Measurements from ENCODE around the gene CTXN2. TPM values are rescaled to one million over a fixed set of nuclear protein-coding genes. Genes with fewer than 3 reads are reported as not detected.

Gene CTXN2
- total RNA-seq, 1 experiment from 2014 or later = 0.07 TPM

- Mint-ChIP-seq H3K9me3 (peaks cover 4% of the 10 kb centered on the region; the same call in 1 of the 2 replicates), H3K27me3 (ENCODE audit: low read depth) (no peaks in the 10 kb centered on the region), H3K4me3 (no peak overlapping the region), H3K36me3 (peaks cover 41% of the 10 kb centered on the region), H3K27ac (no peak overlapping the region), H3K4me1 (no peaks in the 10 kb centered on the region)
- ChIA-PET CTCF (no interaction called here), POLR2A (no interaction called here)
- no peak for DNase-seq (ENCODE audit: low spot score)
- TF ChIP-seq NR2C2 (CRISPR knock-in tag; IDR thresholded peaks at IDR 0.05) (no peak), PRDM15 (CRISPR knock-in tag; IDR thresholded peaks at IDR 0.05) (no peak), KAT7 (CRISPR knock-in tag; IDR thresholded peaks at IDR 0.05; ENCODE audit: borderline replicate concordance) (no peak), CBFB (CRISPR knock-in tag; IDR thresholded peaks at IDR 0.05; ENCODE audit: low read depth) (no peak), ZNF232 (CRISPR knock-in tag; IDR thresholded peaks at IDR 0.05) (no peak), SP1 (CRISPR knock-in tag; conservative IDR thresholded peaks at IDR 0.05) (no peak), SOX15 (CRISPR knock-in tag; IDR thresholded peaks at IDR 0.05) (no peak), STAT6 (CRISPR knock-in tag; conservative IDR thresholded peaks at IDR 0.05; ENCODE audit: low read depth) (no peak), ZBTB43 (CRISPR knock-in tag; IDR thresholded peaks at IDR 0.05) (no peak), EMX1 (CRISPR knock-in tag; IDR thresholded peaks at IDR 0.05) (no peak), ATF2 (CRISPR knock-in tag; IDR thresholded peaks at IDR 0.05; ENCODE audit: borderline replicate concordance, low read depth) (no peak), ATF1 (CRISPR knock-in tag; IDR thresholded peaks at IDR 0.05) (no peak), ZNF121 (CRISPR knock-in tag; IDR thresholded peaks at IDR 0.05) (no peak), IRF1 (CRISPR knock-in tag; IDR thresholded peaks at IDR 0.05) (no peak), CREM (CRISPR knock-in tag; IDR thresholded peaks at IDR 0.05) (no peak), ESRRA (CRISPR knock-in tag; IDR thresholded peaks at IDR 0.05; ENCODE audit: borderline replicate concordance) (no peak), TEAD1 (CRISPR knock-in tag; IDR thresholded peaks at IDR 0.05) (no peak)
- no peak for ATAC-seq
These were observed 47.6 kb upstream of the CTXN2 start for GRCh38 chr15:48143856-48144255.

GRCh38 chr15:48144889-48145288 is 46.6 kb upstream of the CTXN2 start:
- ChIA-PET CTCF (no interaction called here), POLR2A (no interaction called here)
- no peak for DNase-seq (ENCODE audit: low spot score)
- H3K27ac Mint-ChIP-seq = peak overlapping the region; percentile 26; the same call in 1 of the 2 replicates
- TF ChIP-seq FOXJ3 (CRISPR knock-in tag; IDR thresholded peaks at IDR 0.05; ENCODE audit: borderline replicate concordance) = no peak
- TF ChIP-seq PRDM15 (CRISPR knock-in tag; IDR thresholded peaks at IDR 0.05) = no peak
- TF ChIP-seq TEAD1 (CRISPR knock-in tag; IDR thresholded peaks at IDR 0.05) = no peak
- ATAC-seq = no peak
- H3K27me3 Mint-ChIP-seq (ENCODE audit: low read depth) = no peaks in the 10 kb centered on the region
- H3K4me3 Mint-ChIP-seq = no peak overlapping the region
- H3K9me3 Mint-ChIP-seq = peaks cover 4% of the 10 kb centered on the region; the same call in 1 of the 2 replicates
- H3K36me3 Mint-ChIP-seq = peaks cover 48% of the 10 kb centered on the region
- H3K4me1 Mint-ChIP-seq = peaks cover 6% of the 10 kb centered on the region
